Panc1 (cell line): ENCODE results near the gene COP1. TPM values are rescaled to one million over a fixed set of nuclear protein-coding genes. Genes with fewer than 3 reads are reported as not detected.

ENCODE experiments used
- ATAC-seq: fragments of 200-7000 bp; cut with Tn5 transposase; 2 replicates; pipeline ENCODE4 v1.9.1; 2020; ENCODE audit warnings: mild to moderate bottlenecking, moderate library complexity
- BruUV-seq: library from RNA; stranded (reverse); fragments of 400-500 nt; replicated peaks from 2 replicates; lab custom pipeline; 2021; lab: Mats Ljungman, UMichigan
- CTCF ChIA-PET: fragments of 300-600 bp; sonication (Branson Sonifier 250); formaldehyde crosslinking; loops from one replicate; lab custom pipeline; 2022; ENCODE audit warnings: antibody characterized with exemption; lab: Charles Lee
- POLR2A ChIA-PET: fragments of 300-600 bp; sonication (Branson Sonifier 250); formaldehyde crosslinking; loops from one replicate; lab custom pipeline; 2022; ENCODE audit warnings: antibody characterized with exemption; lab: Charles Lee
- DNase-seq: peaks from one replicate; pipeline ENCODE4 v3.0.0-alpha.2; 2010; ENCODE audit warnings: low read depth, low spot score
- H3K27ac ChIP-seq: 2 replicates; pipeline ENCODE4 v1.5.1; 2011; ENCODE audit warnings: mild to moderate bottlenecking, low read length, inconsistent platforms
- H3K27me3 ChIP-seq: fragments of 200-500 bp; sonication (Bioruptor generic); 2 replicates; pipeline ENCODE4 v1.6.0; 2014; ENCODE audit warnings: low read length, inconsistent platforms; ENCODE audit not compliant: control insufficient read depth, insufficient read depth
- H3K36me3 ChIP-seq: fragments of 200-500 bp; sonication (Bioruptor generic); 2 replicates; pipeline ENCODE4 v1.5.1; 2014; ENCODE audit warnings: inconsistent platforms, mild to moderate bottlenecking, low read length, moderate library complexity; ENCODE audit not compliant: control insufficient read depth, insufficient read depth
- H3K4me1 ChIP-seq: 2 replicates; pipeline ENCODE4 v1.5.1; 2011; ENCODE audit warnings: inconsistent platforms, mild to moderate bottlenecking, low read length, moderate library complexity; ENCODE audit not compliant: control insufficient read depth, insufficient read depth
- H3K4me3 ChIP-seq, 2 experiments: 2 replicates each; pipeline ENCODE4 v1.5.1; 2011 to 2012; ENCODE audit warnings: low read depth in 2 of 2, low read length in 2 of 2, mild to moderate bottlenecking in 2 of 2, inconsistent platforms in 1 of 2, moderate library complexity in 1 of 2
- H3K9me3 ChIP-seq: fragments of 200-500 bp; sonication (Bioruptor generic); 2 replicates; pipeline ENCODE4 v1.5.1; 2014; ENCODE audit warnings: low read depth, mild to moderate bottlenecking, inconsistent platforms, low read length, moderate library complexity; ENCODE audit not compliant: control insufficient read depth, insufficient read depth
- POLR2AphosphoS5 ChIP-seq: IDR thresholded peaks from 2 replicates; pipeline ENCODE4 v1.6.1; 2012; ENCODE audit warnings: mild to moderate bottlenecking, low read depth, low read length, moderate library complexity
- SIN3A ChIP-seq: IDR thresholded peaks from 2 replicates; pipeline ENCODE4 v1.6.1; 2012; ENCODE audit warnings: low read depth, mild to moderate bottlenecking, low read length, moderate library complexity, borderline replicate concordance; ENCODE audit not compliant: insufficient read depth
- TCF7L2 ChIP-seq: IDR thresholded peaks from 2 replicates; pipeline ENCODE4 v1.6.1; 2011; ENCODE audit warnings: mild to moderate bottlenecking, low read depth, low read length, inconsistent platforms
- in situ Hi-C: cut with HindIII; loops from 2 replicates; pipeline ENCODE4 v1.10.0; 2016; ENCODE audit warnings: low sequenced_read_pairs, low pct_unique_long_range_greater_than_20kb
- intact Hi-C: fragments of 100-400 bp; cut with micrococcal nuclease; formaldehyde crosslinking; loops from one replicate; pipeline ENCODE4 v1.10.0; 2022; ENCODE audit not compliant: unreplicated experiment
- total RNA-seq: library from RNA; stranded (reverse); gene quantifications from one replicate; pipeline ENCODE4 v1.2.1, GENCODE V29; 2021; ENCODE audit not compliant: unreplicated experiment
- TF ChIP-seq, protein P1 (sequence below), 2 experiments: IDR thresholded peaks; 2 replicates each; pipeline ENCODE4 v1.6.1; 2011 to 2012; ENCODE audit warnings: low read depth in 2 of 2, control low read depth in 1 of 2, low read length in 1 of 2, mild to moderate bottlenecking in 1 of 2, moderate library complexity in 1 of 2; ENCODE audit not compliant: insufficient read depth in 1 of 2
- TF ChIP-seq, protein P2 (sequence below): fragments of 450-650 bp; IDR thresholded peaks from 2 replicates; pipeline ENCODE4 v1.5.1; 2017; ENCODE audit warnings: mild to moderate bottlenecking

Gene COP1
- total RNA-seq, 1 experiment from 2014 or later, result 36.5 TPM

DNA sequence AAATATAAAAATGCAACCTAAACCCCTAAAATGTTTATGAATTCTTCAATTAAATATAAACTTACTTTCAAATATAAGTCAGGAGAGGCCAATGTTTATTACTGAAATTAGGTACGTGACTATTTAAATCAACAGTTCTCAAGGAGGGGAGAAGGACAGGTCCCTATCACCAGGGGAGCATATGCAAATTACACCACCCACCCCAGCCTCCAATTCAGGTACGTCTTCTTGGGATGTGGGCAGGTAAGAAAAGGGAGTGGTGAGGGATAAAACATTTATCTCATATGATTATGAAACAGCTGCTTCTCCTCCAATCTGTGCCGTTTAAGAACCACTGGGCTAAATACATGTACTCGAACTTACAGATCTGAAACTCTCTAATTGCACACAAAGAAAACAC is 3.4 kb downstream of the COP1 start:
- H3K27me3 ChIP-seq, result no peaks in the 10 kb centered on the region
- H3K36me3 ChIP-seq, result peaks cover 5% of the 10 kb centered on the region; the same call in 1 of the 2 replicates
- peaks cover 15% of the 10 kb centered on the region for H3K4me1 ChIP-seq
- no peak overlapping the region for H3K27ac ChIP-seq
- in situ Hi-C loops (no loop called here), intact Hi-C loops (no loop called here)
- ATAC-seq, result no peak
- CTCF ChIA-PET, result no interaction called here
- TF ChIP-seq, protein P1, sequence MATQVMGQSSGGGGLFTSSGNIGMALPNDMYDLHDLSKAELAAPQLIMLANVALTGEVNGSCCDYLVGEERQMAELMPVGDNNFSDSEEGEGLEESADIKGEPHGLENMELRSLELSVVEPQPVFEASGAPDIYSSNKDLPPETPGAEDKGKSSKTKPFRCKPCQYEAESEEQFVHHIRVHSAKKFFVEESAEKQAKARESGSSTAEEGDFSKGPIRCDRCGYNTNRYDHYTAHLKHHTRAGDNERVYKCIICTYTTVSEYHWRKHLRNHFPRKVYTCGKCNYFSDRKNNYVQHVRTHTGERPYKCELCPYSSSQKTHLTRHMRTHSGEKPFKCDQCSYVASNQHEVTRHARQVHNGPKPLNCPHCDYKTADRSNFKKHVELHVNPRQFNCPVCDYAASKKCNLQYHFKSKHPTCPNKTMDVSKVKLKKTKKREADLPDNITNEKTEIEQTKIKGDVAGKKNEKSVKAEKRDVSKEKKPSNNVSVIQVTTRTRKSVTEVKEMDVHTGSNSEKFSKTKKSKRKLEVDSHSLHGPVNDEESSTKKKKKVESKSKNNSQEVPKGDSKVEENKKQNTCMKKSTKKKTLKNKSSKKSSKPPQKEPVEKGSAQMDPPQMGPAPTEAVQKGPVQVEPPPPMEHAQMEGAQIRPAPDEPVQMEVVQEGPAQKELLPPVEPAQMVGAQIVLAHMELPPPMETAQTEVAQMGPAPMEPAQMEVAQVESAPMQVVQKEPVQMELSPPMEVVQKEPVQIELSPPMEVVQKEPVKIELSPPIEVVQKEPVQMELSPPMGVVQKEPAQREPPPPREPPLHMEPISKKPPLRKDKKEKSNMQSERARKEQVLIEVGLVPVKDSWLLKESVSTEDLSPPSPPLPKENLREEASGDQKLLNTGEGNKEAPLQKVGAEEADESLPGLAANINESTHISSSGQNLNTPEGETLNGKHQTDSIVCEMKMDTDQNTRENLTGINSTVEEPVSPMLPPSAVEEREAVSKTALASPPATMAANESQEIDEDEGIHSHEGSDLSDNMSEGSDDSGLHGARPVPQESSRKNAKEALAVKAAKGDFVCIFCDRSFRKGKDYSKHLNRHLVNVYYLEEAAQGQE (IDR thresholded peaks at IDR 0.05; ENCODE audit: insufficient read depth in 1 of 2, low read depth in 2 of 2, low read length in 1 of 2), result no peak
- no peak for TF ChIP-seq SIN3A
- TF ChIP-seq, protein P2, sequence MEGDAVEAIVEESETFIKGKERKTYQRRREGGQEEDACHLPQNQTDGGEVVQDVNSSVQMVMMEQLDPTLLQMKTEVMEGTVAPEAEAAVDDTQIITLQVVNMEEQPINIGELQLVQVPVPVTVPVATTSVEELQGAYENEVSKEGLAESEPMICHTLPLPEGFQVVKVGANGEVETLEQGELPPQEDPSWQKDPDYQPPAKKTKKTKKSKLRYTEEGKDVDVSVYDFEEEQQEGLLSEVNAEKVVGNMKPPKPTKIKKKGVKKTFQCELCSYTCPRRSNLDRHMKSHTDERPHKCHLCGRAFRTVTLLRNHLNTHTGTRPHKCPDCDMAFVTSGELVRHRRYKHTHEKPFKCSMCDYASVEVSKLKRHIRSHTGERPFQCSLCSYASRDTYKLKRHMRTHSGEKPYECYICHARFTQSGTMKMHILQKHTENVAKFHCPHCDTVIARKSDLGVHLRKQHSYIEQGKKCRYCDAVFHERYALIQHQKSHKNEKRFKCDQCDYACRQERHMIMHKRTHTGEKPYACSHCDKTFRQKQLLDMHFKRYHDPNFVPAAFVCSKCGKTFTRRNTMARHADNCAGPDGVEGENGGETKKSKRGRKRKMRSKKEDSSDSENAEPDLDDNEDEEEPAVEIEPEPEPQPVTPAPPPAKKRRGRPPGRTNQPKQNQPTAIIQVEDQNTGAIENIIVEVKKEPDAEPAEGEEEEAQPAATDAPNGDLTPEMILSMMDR, result no peak
- no peak for TF ChIP-seq TCF7L2
- no peak for TF ChIP-seq POLR2AphosphoS5
- BruUV-seq, result no TSS peak
- POLR2A ChIA-PET, result no interaction called here
- no peaks in the 10 kb centered on the region for H3K9me3 ChIP-seq
- no peak overlapping the region for H3K4me3 ChIP-seq
- no peak for DNase-seq

DNA sequence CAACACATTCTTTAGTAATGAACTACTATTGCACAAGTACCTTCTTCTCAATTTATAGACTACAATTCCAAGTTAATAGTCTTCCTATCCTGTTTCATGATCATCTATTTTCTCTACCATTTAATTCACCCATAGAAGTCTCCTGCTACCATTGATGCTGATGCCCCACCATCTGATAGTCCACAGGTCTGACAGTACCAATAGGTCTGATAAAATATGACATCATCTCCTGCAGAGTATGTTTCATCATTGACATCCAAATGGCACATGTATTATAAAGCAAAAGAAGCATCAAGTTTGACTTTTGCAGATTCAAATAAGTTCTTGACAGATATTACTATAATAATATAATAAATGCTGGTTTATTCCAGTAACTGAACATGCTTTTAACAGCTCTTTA is 5.5 kb downstream of the COP1 start:
- ChIA-PET POLR2A (no interaction called here), CTCF (no interaction called here)
- no peaks in the 10 kb centered on the region for H3K9me3 ChIP-seq
- peaks cover 15% of the 10 kb centered on the region for H3K4me1 ChIP-seq
- H3K27me3 ChIP-seq, result no peaks in the 10 kb centered on the region
- TF ChIP-seq POLR2AphosphoS5 (no peak), SIN3A (no peak), TCF7L2 (no peak)
- TF ChIP-seq, protein P1 (IDR thresholded peaks at IDR 0.05; ENCODE audit: insufficient read depth in 1 of 2, low read depth in 2 of 2, low read length in 1 of 2), result no peak
- TF ChIP-seq, protein P2, result no peak
- ATAC-seq, result no peak
- in situ Hi-C loops (no loop called here), intact Hi-C loops (no loop called here)
- no TSS peak for BruUV-seq
- peaks cover 3% of the 10 kb centered on the region; the same call in 1 of the 2 replicates for H3K36me3 ChIP-seq
- no peak overlapping the region for H3K4me3 ChIP-seq
- no peak overlapping the region for H3K27ac ChIP-seq
- DNase-seq, result no peak
